HEK293T (cell line): Measurements from ENCODE around the gene BRIP1.

ENCODE experiments used
- FOXM1 ChIP-seq: fragments of 450-650 bp; IDR thresholded peaks from 2 replicates; pipeline ENCODE4 v1.6.1; 2017; ENCODE audit warnings: mild to moderate bottlenecking, borderline replicate concordance
- SUZ12 ChIP-seq: fragments of 450-650 bp; IDR thresholded peaks from 2 replicates; pipeline ENCODE4 v1.6.1; 2016; ENCODE audit warnings: mild to moderate bottlenecking

DNA sequence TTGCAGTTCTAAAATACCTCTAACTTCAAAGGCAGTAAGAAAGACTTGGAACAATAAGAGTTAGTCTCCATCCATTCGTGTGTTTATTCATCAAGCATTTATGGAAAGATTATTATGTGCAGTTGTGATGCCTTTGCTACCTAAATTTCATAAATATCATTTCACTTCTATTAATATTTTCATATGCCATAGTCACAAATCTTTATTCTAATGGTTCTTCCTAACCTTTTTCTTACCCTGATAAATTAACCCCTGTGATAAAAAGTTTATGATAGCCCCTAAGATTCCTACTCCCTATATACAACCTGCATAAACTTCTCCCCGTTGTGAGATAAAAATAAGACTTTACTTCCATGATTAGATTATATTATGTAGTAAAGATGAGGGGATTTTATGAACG, 94.9 kb downstream of the BRIP1 start:
- no peak for TF ChIP-seq FOXM1
- no peak for TF ChIP-seq SUZ12
